Right renal cortex interstitium (tissue), 3 donors: ENCODE results near the gene NEO1. TPM values are rescaled to one million over a fixed set of nuclear protein-coding genes. Genes with fewer than 3 reads are reported as not detected.
"Not testable (repeated sequence)": the region's sequence is repeated elsewhere in the genome, so short reads cannot be mapped to it uniquely, and the experiment has no call there.

Source experiments
- DNase-seq, 3 donors: peaks; one replicate each; pipeline ENCODE4 v3.0.0-alpha.2; 2013; ENCODE audit warnings: low read depth in 3 of 3, low spot score in 2 of 3
- polyA plus RNA-seq, 3 donors: library from polyadenylated mRNA; unstranded; fragments of 120-200 nt; gene quantifications; one replicate each; pipeline ENCODE4 v1.2.1, GENCODE V29; 2013; ENCODE audit not compliant: insufficient read length in 3 of 3

The NEO1 gene
- polyA plus RNA-seq, 3 donors: 146 to 159 (median 148) TPM

- DNase-seq: no peak
These were observed 81.9 kb downstream of the NEO1 start for GRCh38 chr15:73134196-73134595.

- no peak for DNase-seq
These were observed 86.9 kb downstream of the NEO1 start for GRCh38 chr15:73139041-73139743.

DNA sequence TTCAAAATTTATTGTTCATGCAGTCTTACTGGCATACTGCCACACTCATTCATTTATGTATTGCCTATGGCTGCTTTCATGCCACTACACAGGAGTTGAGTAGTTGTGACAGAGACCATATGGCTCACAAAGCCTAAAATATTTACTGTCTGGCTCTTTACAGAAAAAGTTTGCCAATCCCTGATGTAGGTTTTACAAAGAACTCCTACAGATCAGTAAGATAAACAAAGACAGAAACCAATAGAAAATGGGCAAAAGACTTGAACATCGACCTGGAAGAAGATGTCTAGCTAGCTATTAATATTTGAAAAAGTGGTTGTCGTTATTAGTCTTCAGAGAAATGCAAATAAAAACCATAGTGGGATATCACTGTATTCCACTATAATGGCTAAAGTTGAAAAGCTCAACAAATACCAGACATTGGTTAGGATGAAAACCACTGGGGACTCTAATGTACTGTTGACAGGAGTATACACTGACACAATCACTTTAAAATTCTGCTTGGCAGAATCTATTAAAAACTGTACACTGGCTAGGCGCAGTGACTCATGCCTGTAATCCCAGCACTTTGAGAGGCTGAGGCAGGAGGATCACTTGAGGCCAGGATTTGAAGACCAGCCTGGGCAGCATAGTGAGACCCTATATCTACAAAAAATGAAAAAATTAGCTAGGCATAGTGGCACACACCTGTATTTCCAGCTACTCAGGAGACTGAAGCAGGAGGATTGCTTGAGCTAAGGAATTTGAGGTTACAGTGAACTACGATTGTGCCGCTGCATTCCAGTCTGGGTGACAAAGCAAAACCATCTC lies 87.7 kb downstream of the NEO1 start:
- DNase-seq: no peak

GRCh38 chr15:73141216-73141900 lies 89.1 kb downstream of the NEO1 start:
- no peak for DNase-seq

GRCh38 chr15:73142802-73143762 lies 90.8 kb downstream of the NEO1 start:
- no peak for DNase-seq

DNA sequence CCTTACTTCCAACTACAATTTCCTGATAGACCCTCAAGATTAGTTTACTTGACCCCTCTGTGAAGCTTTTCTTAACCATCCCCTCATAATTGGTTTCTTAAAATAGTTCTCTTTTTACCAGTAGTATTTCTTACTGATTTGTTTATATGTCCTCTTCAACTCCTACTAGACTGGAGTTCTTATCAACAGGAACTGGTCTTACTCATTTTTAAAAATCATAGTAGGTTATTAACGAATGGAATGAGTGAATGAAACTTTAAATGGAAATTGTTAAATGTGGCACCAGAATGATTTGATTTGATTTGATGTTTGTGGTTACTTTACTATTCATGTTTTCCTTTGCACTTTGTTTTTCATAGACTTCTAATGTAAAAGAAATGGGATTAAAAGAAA lies 91.5 kb downstream of the NEO1 start:
- DNase-seq: no peak

- DNase-seq: no peak
These were observed 94.2 kb downstream of the NEO1 start for GRCh38 chr15:73146419-73146818.

GRCh38 chr15:73150831-73151230 lies 98.6 kb downstream of the NEO1 start:
- no peak for DNase-seq

GRCh38 chr15:73153024-73153423 lies 100.8 kb downstream of the NEO1 start:
- no peak for DNase-seq

DNA sequence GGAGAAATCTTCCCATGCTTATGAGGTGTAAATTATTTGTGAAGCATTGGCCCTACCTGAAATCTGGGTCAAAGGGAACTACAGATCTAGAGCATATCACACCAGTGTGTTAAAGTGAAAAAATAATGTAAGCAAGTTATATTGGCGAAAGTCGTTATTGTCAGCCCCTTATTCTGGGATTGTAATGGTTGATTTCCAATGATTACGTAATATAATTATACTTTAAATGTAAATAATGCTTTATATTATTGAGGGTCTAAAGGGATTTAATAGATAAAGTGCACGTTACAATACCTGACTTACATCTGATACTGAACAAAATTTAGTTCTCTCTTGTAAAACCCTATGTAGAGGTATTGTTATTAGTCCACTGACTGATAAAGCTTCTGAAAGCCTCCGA lies 101.2 kb downstream of the NEO1 start:
- no peak for DNase-seq

- DNase-seq: no peak
These were observed 104.3 kb downstream of the NEO1 start for GRCh38 chr15:73156431-73157191.

DNA sequence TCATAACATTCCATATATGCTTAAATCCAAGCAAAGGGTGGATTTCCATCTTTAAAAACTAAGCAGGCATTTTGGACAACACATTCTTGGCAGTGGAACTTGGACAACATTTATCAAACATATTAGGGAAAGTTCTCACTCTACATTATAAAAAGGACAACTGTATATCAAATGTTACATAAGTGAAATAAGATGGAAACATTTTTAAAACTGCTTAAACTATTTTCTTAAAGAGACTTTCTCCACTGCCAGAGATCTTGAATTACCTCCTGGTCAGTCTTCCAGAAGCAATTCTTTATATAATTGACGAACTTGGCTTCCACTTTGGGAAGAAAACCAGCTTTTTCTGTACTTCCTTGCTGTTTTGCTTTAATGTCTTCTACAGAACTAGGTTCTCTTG lies 109.3 kb downstream of the NEO1 start:
- DNase-seq: no peak

DNA sequence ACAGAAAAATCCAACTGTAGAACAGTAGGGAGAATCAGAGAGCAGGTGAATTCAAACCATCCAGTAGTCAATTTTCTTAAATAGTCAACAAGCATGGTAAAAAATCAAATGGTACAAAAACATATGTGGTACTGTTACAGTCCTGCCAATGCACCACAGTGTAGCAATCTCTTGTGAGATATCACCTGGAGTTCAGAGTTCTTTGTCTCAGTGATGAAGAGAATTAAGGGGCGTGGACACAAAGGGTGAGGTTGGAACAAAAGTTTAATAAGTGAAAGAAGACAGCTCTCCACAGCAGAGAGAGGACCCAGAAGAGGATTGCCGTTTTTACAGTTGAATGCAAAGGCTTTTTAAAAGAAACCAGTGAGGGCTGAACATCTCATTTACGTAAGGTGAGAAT lies 113.2 kb downstream of the NEO1 start:
- DNase-seq: no peak

DNA sequence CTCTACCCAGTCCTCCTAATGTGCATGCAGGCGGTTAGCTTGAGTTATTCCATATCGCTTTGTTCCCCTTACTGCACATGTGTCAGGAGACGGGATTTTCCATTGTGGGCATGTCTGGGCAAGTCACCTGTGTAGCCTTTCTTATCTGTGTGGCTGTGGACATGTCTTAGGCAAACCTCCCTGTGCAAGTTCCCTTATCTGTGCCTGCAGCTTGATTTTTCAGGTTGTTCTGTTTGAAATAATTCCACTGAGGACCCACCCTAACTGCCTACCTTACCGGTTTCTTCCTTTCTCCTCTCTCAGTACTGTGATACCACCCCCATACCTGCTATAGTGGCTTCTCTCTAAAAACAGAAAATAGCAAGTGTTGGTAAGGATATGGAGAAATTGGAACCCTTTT lies 113.6 kb downstream of the NEO1 start:
- no peak for DNase-seq

GRCh38 chr15:73166711-73167110 lies 114.4 kb downstream of the NEO1 start:
- DNase-seq: not testable (repeated sequence)

- no peak for DNase-seq
These were observed 116.2 kb downstream of the NEO1 start for GRCh38 chr15:73168487-73168886.

GRCh38 chr15:73171711-73172110 lies 119.4 kb downstream of the NEO1 start:
- no peak for DNase-seq

DNA sequence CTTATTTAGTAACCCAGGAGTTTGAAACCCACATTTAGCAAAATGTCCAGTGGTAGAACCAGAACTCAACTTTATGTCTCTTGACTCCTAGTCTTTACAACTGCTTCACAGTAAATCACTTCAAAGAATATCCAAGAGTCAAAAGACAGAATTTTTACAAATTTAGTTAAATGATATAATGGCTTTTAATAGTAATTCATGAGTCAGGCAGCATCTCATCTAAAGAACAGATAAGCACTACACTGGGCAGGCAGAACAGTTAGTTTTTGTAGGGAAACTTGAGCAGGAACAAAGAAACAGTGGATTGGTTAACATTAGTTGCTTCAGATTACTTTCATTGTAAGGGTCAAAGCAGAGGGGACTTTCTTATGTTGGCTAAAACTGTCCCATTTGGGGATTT lies 120.2 kb downstream of the NEO1 start:
- no peak for DNase-seq

- DNase-seq: no peak
These were observed 121.9 kb downstream of the NEO1 start for GRCh38 chr15:73174171-73174570.

DNA sequence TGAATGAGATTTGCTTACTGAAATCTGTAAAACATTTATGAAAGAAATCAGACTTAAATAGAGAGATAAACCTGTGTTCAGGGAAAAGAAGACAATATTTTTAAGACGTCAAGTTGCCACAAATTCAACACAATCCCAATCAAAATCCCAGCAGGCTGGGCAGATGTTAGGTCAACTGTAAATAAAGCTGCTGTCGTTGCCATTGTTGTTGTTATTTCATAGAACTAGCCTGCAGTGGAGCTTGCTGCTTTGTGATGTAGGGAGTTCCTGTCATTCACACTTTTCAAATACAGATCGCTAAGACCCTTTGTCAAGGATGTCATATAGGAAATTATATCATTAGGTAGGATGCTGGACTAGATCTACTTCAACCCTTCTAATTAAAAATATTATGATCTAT lies 123.1 kb downstream of the NEO1 start:
- DNase-seq: no peak
